HG03103 (cell line): ENCODE measurements around the gene NOVA1.

Experiments
- ATAC-seq: cut with Tn5 transposase; IDR thresholded peaks from one replicate; pipeline ENCODE4 v1.9.1; 2021; ENCODE audit warnings: low read depth; ENCODE audit not compliant: unreplicated experiment

NOVA1 gene

GRCh38 chr14:26463136-26463535 lies 134.7 kb downstream of the NOVA1 start:
- ATAC-seq: no peak

GRCh38 chr14:26454105-26454504 lies 143.7 kb downstream of the NOVA1 start:
- no peak for ATAC-seq

GRCh38 chr14:26448181-26448855 lies 149.5 kb downstream of the NOVA1 start:
- no peak for ATAC-seq

GRCh38 chr14:26444822-26445221 lies 153.0 kb downstream of the NOVA1 start:
- ATAC-seq: no peak

GRCh38 chr14:26443654-26444053 lies 154.2 kb downstream of the NOVA1 start:
- no peak for ATAC-seq

- no peak for ATAC-seq
Observed at GRCh38 chr14:26429205-26429604, 168.6 kb downstream of the NOVA1 start.

- no peak for ATAC-seq
Observed at GRCh38 chr14:26427097-26427496, 170.7 kb downstream of the NOVA1 start.

- ATAC-seq: no peak
Observed at GRCh38 chr14:26424537-26424936, 173.3 kb downstream of the NOVA1 start.

GRCh38 chr14:26415618-26416123 lies 182.2 kb downstream of the NOVA1 start:
- ATAC-seq: no peak

- no peak for ATAC-seq
Observed at GRCh38 chr14:26414926-26415325, 182.9 kb downstream of the NOVA1 start.

- no peak for ATAC-seq
Observed at GRCh38 chr14:26414103-26414502, 183.7 kb downstream of the NOVA1 start.

- ATAC-seq: no peak
Observed at GRCh38 chr14:26412421-26412820, 185.4 kb downstream of the NOVA1 start.

GRCh38 chr14:26410189-26410685 lies 187.6 kb downstream of the NOVA1 start:
- no peak for ATAC-seq

GRCh38 chr14:26404927-26405326 lies 192.9 kb downstream of the NOVA1 start:
- no peak for ATAC-seq

GRCh38 chr14:26403760-26404159 lies 194.1 kb downstream of the NOVA1 start:
- ATAC-seq: no peak

GRCh38 chr14:26402126-26402525 lies 195.7 kb downstream of the NOVA1 start:
- no peak for ATAC-seq

- no peak for ATAC-seq
Observed at GRCh38 chr14:26401179-26401968, 196.5 kb downstream of the NOVA1 start.

GRCh38 chr14:26400373-26400772 lies 197.5 kb downstream of the NOVA1 start:
- no peak for ATAC-seq

GRCh38 chr14:26398616-26399015 lies 199.2 kb downstream of the NOVA1 start:
- ATAC-seq: no peak
